HL-60/S4 treated with retinoic acid at 250 ng/mL for 4 days and 3 days (cell line): ENCODE data around the gene AHNAK.

Experiments used
- in situ Hi-C: fragments of 300-500 bp; cut with MboI; formaldehyde crosslinking; loops from 2 replicates; pipeline ENCODE4 v1.7.0; 2022; ENCODE audit warnings: low sequenced_read_pairs

AHNAK gene

DNA sequence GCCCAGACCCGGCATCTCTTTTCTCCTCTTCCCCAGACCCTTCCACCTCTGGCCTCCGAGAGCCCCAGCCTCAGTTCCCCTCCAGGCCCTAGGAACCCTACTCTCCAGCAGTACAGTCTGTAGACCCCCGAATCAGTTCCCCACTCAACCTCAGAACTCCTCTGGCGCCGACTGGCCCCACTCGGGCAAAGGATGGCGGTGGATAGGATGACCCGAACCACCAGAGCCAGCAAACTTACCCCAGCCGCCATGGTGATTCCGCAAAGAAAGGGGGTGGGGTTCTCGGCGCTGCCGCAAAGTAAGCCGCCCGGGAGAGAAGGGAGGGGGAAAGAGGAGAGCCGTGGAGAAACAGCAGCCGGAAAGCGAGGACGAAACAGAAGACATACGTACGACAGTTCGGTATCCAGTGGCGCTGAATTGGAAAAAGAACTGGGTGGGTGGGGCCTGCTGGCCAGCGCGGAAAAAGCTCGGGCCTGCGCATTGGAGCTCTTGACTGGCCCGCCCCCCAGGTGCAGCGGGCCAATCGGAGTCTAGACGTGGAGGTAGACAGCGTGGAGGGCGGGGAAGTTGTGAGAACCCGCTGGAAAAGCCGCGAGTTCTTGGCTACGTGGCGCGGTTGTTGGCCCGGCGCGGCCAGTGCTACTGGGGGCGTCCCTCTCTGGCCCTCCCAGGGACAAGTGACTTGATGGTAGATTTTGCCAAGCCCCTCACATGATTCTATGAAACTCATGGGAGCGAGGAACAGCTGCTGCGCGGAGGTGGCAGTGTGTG lies 27.2 kb upstream of the AHNAK start, which contains the start of gene EEF1G:
TSS of gene EEF1G (minus strand) at position 300 of the 771 bp plus-strand sequence. CDS start at position 251, 49 bp downstream.
- in situ Hi-C loops, result loop anchor here (25.0 kb wide), 1 partner anchor 161 kb away; the partner anchor contains the start of gene SCGB1A1

DNA sequence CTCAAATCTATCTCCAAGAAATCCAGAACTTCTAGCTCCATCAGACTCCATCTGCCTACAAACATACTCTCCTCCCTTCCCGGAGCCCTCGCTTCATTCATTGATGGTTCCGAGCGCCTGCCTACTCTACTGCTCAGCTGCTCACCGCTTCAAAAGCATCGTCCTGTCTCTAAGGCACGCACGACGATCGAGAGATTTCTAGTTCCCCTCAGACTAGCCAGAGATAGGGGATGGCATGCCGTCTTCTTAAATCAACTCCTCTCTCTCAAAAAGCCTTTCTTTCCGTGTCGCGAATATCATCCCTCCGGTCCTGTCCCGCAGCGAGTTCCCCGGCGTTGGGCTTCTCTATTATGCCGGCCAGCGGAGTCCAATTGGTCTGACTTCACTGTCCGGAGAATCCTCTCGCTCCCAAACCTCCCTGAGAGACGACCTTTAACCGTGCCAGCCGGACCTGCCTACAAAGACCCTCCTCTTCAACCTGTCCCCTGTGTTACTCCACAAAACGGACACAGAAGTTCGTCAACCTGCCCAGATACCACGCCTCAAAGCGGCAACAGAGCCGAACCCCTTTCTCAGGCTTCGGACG lies 26.5 kb upstream of the AHNAK start:
- in situ Hi-C loops, result loop anchor here (25.0 kb wide), 1 partner anchor 161 kb away; the partner anchor contains the start of gene SCGB1A1

- in situ Hi-C loops, result loop anchor here (25.0 kb wide), 1 partner anchor 160 kb away; the partner anchor contains the start of gene SCGB1A1
These were observed 25.8 kb upstream of the AHNAK start for GRCh38 chr11:62572431-62572830.

- in situ Hi-C loops, result loop anchor here (25.0 kb wide), 1 partner anchor 159 kb away; the partner anchor contains the start of gene SCGB1A1
These were observed 24.9 kb upstream of the AHNAK start for GRCh38 chr11:62571493-62571892.

DNA sequence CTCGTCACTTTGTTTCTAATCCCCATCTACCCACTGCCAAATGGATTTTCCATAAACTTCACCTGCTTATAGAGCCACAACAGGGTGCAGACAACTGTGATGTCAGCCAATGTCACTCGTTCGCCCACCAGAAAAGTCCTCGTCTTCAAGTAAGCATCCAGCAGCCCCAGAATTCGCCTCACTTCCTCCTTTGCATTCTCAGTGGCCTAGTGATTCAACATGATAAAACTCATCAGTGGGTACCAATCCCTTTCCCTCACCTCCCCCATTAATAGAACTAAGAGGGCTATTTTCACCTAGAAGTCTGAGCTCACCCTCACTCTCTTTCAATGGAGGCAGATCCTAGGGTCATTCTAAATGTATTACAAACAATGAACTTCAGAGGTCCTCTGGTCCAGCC lies 24.3 kb upstream of the AHNAK start:
- in situ Hi-C loops, result loop anchor here (25.0 kb wide), 1 partner anchor 159 kb away; the partner anchor contains the start of gene SCGB1A1

DNA sequence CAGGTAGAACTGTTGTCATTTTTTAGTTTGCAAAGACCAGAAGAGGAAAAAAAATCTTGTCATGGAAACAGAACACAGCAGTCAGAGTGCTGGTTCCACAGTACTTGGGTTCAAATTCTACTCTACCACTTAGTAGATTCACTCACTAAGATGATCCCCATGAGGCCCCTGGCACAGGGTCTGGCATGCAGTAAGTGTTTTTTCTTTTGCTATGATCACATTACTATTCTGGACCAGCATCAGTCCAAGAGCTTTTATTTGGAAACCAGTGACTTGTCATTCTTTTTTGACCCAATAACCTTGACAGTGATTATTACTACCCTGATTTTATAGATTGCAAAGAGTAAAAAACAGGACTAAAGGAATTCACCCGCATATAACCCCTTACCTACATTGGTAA lies 23.0 kb upstream of the AHNAK start:
- in situ Hi-C loops, result loop anchor here (25.0 kb wide), 1 partner anchor 157 kb away; the partner anchor contains the start of gene SCGB1A1

DNA sequence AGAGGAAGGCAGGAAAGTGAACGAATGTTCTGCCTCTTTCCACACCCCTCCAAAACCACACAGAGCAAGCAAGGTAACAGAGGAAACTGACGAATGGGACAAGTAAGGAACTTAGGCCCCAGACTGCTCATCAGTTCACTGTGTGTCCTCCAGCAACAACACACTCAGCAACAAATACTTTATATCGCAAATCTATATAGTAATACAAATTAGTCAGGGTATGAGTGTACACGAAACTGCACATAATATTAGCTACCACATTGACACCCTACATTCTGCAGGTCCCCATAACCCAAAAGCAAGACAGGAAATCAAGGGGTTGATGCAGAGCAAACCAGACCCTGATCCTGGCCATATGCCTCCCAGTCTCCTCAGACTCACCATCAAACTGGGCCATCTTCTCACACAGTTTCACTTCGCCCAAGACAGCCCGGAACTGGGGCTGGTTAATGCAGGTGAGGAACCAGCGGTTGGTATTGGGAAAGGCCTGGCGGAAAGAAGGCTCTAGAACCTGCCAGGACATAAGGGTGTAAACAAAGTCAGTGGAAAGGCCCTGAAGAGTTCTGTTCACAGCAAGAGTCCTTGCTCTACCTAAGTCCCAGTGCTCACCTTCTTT lies 20.5 kb upstream of the AHNAK start:
- in situ Hi-C loops, result loop anchor here (25.0 kb wide), 1 partner anchor 155 kb away; the partner anchor contains the start of gene SCGB1A1

DNA sequence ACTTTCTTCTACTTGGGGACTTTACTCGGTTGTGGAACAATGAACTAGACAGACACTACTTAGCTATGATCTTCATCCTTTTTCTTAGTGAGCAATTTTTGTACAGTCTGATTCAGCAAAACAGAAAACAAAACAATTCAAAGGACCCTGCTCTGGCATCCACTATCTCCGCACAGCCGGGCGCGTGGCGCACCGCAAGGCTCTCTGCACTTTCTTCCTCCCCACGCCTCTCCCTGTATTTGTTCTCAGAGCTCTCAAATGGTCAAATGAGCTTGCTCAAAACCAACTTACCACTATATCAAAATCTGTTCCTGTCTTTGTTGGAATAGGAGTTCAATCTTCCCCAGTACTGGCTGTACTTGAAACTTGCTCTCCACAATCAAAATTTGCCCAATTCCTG lies 19.6 kb upstream of the AHNAK start:
- in situ Hi-C loops, result loop anchor here (25.0 kb wide), 1 partner anchor 154 kb away; the partner anchor contains the start of gene SCGB1A1

- in situ Hi-C loops, result loop anchor here (25.0 kb wide), 1 partner anchor 153 kb away; the partner anchor contains the start of gene SCGB1A1
These were observed 18.6 kb upstream of the AHNAK start for GRCh38 chr11:62565100-62565802.

- in situ Hi-C loops, result loop anchor here (25.0 kb wide), 1 partner anchor 149 kb away; the partner anchor contains the start of gene SCGB1A1
These were observed 15.1 kb upstream of the AHNAK start for GRCh38 chr11:62561677-62562230.

DNA sequence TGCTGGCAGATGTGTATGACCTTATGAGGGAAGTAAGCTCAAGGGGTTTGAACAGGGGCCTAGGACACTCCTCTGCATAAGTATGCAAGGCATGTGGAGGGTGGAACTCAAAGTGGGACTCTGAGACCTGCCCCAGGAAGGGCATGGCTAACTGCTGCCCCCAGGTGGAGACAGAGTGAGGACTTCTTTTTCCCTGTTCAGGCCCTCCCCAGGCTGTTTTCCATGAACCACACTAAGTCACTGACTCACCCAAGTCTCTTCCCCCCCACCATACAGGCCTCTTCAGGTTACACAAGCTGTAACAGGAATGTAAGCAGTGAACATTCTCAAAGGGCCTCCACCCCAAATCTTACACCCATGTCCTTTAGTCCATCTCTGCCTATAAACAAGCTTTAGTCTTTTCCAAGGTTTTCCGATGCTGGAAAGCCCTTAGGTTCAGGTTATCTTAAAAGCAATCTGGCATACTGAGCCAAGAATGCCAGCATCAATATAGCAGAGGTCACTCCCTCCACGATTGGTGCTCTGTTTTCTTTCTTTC lies 14.0 kb upstream of the AHNAK start:
- in situ Hi-C loops, result loop anchor here (25.0 kb wide), 1 partner anchor 148 kb away; the partner anchor contains the start of gene SCGB1A1

GRCh38 chr11:62559626-62560025 lies 13.0 kb upstream of the AHNAK start:
- in situ Hi-C loops, result loop anchor here (25.0 kb wide), 1 partner anchor 147 kb away; the partner anchor contains the start of gene SCGB1A1

DNA sequence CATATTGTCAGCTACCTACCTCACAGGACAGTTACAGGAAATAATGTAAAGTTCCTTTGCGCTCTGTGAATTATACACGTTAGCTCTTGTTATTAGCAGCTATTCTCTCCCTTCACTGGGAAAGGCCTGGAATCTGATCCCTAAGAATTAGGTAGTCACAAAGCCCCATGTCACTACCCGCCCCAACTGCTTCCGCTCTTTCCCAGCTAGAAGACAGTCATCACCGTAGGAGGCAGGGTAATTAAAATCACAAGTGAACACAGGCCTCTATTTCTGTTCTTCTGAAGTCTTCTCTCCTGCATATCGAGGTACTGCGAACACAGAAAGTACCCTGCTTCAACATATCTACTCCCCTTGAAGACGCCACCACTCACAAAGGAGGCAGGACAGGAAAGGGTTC lies 12.6 kb upstream of the AHNAK start:
- in situ Hi-C loops, result loop anchor here (25.0 kb wide), 1 partner anchor 147 kb away; the partner anchor contains the start of gene SCGB1A1

GRCh38 chr11:62558669-62559068 lies 12.1 kb upstream of the AHNAK start:
- in situ Hi-C loops, result loop anchor here (25.0 kb wide), 1 partner anchor 146 kb away; the partner anchor contains the start of gene SCGB1A1

DNA sequence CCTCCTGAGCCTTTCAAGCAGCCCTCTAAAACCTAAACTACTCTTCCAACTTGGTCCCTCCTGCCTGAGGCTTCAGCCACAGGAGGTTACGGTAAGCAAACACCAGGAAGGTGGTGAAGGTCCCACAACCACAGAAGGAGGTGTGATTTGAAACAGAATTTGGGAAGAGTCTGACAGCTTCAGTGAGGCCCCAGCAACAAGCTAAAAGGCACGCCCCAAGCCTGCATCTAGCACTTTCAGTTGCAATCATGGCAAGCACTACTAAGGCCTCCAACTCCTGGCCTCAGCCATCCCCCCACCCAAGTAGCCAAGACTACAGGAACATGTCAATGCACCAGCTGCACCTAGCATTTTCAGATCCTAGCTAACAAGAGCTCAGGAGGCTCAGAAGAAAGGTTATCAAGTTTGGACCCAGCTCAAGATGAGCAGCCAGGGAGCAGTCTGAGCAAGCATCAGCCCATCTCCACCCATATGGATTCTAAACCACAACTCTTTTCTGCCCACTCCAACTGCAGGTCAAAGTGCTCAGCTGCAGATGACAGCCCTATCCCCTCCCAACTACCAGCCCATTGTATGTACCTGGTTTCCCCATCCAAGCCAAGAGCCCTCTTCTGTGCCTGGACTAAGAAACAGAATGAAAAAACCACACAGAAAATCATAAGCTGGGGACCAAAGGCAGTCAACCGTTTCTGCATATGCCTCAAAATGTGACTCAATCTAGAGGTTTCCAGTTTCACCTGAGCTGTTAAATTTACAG lies 10.4 kb upstream of the AHNAK start:
- in situ Hi-C loops, result loop anchor here (25.0 kb wide), 1 partner anchor 145 kb away; the partner anchor contains the start of gene SCGB1A1

DNA sequence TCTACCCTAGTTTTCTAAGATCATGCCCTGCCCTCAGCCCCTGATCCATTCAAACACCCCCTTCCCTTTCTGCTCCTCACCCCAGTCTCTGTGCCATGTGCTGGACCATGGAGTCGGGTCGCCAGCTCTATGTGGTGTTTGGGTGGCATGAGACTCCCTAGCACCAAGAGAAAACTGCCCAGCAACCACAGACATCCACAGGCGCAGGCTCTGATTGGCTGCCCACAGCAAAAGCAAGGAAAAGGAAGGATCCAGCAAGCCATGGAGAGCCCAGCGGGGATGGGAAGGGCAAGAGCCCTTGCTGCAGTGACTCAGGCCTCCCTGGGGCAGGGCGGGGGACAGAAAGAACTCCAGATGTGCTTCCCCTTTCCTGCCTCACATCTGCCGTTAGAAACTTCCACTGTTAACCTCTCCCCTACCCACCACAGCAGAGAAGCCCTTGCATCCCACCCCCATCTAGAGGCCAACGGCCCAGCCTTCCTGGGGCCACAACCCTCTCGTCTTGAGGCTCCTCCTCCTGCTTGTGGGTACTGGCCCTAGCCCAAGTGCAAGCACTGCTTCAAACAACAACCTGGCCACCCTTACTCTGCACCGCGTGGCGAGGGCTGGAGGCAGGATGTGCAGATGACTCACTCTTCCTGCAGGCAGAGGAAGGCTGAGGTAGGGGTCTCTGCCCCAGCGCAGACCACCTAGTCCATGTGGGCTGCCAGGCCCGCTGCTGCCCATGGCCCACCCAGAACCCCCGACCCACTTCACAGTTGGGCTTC lies 9.7 kb upstream of the AHNAK start:
- in situ Hi-C loops, result loop anchor here (25.0 kb wide), 1 partner anchor 144 kb away; the partner anchor contains the start of gene SCGB1A1

DNA sequence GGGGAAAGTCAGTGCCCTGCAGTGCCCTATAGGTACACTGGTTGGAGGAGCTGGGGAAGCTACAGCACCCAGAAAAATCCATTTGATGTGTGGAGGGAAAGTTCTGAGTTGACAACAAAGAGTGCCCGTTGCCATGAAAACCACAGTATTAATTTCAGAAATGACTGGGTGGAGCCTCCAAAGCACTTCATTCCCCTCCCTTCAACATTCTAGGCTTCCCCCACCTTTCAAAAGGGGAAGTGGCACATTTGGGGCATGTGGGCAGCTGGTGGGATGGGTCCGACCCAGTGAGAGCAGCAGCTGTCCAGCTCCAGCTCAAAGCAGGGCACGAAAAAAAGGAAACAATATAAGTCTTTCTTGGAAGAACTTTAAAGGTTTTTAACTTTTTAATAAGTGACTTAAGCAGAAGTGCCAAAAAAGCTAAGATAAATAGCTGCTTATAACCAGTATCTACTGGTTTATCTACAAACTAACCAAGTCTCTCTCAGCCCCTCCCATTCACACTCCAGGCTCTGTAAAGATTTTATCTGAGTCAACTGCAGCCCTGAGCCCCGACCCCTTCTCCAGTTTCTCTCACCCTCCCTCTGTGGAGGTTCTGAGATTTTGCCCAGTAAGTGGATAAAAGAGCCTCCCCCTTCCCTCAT lies 9.0 kb upstream of the AHNAK start:
- in situ Hi-C loops, result loop anchor here (25.0 kb wide), 1 partner anchor 143 kb away; the partner anchor contains the start of gene SCGB1A1
